Colon (tissue), 2 donors: ENCODE results near the gene ATAD2B.

Experiments used
- FAIRE-seq: peaks from 2 replicates; lab custom pipeline; 2012; peaks lifted over from hg19 to GRCh38; lab: Jason Lieb, UNC
- donor health status: control.
- donor health status: control.

ATAD2B gene

DNA sequence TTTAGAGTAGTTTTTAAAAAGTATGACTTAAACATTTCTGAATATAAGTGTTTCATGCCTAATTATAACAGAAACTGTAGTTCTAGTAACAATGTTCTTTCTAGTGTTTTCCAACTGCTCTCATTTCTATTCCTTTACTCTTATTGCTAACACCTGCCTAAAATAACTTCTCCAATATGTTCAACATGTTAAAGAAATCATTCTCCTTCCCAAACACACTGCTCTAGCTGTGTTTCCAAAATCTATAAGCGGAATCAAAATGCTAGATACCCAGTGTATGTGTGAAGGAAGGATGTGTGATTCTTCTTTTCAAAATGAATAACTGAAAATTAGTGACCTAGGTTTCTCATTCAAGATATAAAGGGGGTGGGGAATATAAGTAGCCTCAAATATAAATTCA lies 89.1 kb downstream of the ATAD2B start:
- no peak for FAIRE-seq

DNA sequence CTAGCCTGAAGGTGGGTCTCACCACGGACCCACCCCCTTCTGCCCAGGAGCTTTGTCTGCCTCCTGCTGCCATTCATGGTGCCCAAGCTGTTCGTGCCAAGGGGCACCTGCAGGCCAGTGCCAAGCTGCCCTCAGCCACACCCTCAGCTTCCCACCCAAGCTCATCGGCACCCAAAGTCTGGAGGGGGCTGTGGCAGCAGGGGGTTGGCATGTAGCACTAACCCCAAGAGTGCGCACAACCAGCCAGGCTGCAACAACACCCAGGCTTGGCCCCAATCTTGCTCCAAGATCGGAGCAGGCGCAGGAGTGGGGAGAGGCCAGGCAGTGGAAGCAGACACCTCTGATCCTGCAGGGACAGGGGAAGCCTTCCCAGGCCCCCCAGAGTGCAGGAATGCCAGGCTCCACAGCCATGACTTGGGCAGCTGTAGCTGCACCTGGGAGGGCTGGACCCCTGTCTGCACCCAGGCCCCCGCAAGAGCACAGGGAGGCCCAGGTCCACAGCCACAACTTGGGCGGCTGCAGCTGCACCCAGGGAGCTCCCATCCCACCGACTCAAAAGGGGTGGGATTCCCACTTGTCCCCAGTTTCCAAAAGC lies 89.9 kb downstream of the ATAD2B start:
- FAIRE-seq, result no peak

- FAIRE-seq, result no peak
These were observed 90.4 kb downstream of the ATAD2B start for GRCh38 chr2:23836505-23836904.

GRCh38 chr2:23835988-23836387 lies 90.9 kb downstream of the ATAD2B start:
- FAIRE-seq, result no peak

DNA sequence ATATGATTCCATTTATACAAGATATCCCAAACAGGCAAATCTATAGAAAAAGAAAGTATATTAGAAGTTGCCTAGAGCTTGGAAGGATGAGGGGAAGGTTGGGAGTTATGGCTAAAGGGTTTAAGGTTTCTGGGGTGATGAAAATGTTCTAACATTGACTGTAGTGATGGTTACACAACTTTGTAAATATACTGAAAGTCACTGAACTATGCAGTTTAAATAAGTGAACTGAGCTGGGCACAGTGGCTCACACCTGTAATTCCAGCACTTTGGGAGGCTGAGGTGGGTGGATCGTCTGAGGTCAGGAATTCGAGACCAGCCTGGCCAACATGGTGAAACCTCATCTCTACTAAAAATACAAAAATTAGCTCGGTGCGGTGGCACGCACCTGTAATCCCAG lies 91.5 kb downstream of the ATAD2B start:
- no peak for FAIRE-seq

- FAIRE-seq, result no peak
These were observed 97.9 kb downstream of the ATAD2B start for GRCh38 chr2:23828986-23829385.

- FAIRE-seq, result no peak
These were observed 98.5 kb downstream of the ATAD2B start for GRCh38 chr2:23828256-23828980.

DNA sequence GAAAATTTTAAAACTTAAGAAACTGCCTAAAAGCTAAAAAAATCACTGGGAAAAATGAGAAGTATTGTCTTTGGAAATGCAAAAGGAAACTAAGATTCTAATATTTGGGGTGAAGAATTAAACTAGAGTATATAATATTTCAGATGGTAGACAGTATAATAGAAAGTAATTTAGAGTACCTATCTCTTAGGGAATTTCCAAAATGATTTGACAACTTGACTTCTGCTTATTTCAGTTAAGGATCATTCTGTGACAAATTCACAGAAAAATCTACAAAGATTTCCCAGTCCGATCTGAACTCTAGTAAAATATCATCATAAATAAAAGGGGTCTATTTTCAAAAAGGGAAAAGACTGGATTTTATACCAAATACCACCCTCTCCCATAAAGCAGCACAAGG lies 99.6 kb downstream of the ATAD2B start:
- FAIRE-seq, result no peak

DNA sequence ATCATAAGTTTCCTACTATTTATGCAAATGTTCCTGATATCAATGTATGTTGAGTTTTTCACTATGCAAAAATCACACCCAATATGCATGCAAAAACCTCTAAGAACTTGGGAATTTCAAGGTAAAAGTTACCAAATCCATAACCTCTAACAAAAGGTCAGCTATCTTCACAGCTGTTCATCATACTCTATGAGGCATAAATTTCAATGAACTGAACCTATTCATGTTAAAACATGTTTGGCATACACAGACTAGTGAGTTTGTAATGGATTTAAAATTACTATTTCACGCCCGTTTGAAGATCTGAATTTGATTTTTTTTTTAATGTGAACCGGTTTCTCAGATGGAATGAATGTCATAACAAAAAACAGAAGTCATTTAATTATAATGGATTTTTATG lies 100.2 kb downstream of the ATAD2B start:
- no peak for FAIRE-seq

GRCh38 chr2:23826040-23826439 lies 100.9 kb downstream of the ATAD2B start:
- no peak for FAIRE-seq

GRCh38 chr2:23824777-23825212 lies 102.1 kb downstream of the ATAD2B start:
- FAIRE-seq, result no peak

DNA sequence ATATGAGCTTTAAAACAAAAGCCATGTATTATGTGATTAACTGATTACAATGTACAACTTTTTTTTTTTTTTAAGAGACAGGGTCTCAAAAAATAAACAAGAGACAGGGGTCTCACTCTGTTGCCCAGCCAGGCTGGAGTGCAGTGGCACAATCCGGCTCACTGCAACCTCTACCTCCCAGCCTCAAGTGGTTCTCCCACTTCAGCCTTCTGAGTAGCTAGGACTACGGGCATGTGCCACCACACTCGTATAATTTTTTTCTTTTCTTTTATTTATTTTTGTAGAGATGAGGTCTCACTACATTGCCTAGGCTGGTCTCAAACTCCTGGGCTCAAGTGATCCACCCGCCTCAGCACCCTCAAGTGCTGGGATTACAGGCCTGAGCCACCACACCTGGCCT lies 103.1 kb downstream of the ATAD2B start:
- no peak for FAIRE-seq

DNA sequence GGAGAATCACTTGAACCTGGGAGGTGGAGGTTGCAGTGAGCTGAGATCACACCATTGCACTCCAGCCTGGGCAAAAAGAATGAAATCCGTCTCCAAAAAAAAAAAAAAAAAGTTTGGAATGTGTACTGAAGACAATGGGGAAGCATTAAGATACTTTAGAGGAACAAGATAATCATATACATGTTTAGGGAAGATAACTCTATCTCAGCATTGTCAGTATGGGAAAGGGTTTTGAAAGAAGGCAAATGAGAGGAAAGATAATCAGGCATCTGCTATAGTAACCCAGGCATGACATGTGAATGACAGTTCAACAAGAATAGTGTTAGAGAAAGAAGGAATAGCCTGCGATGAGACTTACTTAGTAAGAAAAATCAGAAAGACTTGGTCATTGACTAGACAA lies 112.0 kb downstream of the ATAD2B start:
- FAIRE-seq, result no peak

DNA sequence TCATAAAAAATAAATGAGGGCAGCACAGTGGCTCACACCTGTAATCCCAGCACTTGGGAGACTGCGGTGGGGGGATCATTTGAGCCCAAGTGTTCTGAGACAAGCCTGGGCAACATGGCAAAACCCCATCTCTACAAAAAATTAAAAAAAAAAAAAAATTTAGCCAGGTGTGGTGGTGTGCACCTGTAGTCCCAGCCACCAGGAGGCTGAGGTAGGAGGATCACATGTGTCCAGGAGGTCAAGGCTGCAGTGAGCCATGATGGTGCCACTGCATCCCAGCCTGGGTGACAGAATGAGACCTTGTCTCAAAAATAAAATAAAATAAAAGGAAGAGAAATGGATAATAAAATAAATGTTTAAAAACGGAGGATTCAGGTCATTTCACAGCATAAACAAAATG lies 113.5 kb downstream of the ATAD2B start:
- FAIRE-seq, result no peak

- peak; percentile 33 for FAIRE-seq
These were observed 117.8 kb downstream of the ATAD2B start for GRCh38 chr2:23809150-23809549.

GRCh38 chr2:23806665-23807249 lies 120.2 kb downstream of the ATAD2B start:
- no peak for FAIRE-seq

- FAIRE-seq, result no peak
These were observed 120.7 kb downstream of the ATAD2B start for GRCh38 chr2:23806201-23806600.

DNA sequence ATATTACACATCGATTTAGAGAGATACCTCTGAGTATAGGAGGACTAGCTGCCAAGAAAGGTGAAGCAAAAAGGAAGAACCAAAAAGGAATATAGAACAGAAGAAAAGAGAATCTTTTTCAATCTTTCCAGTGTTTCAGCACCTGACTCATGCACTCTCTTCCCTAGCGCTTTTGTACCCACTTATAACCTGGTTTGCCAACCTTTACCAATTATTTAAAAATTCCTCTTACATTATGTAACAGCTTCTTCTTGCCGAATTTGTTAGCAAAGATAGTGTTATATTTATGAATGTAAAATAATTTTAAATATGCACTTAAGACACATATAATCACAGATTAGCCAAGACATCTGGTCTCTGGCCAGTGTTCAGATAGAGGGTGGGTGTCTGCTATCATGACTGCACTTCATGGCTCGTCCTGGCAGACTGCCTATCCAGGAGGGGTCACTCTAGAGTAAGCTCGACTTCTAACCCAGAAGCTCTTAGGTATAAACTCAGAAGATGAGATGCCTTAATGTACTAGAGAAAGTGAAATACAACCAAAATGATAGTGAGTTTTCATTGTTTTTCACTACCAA lies 122.9 kb downstream of the ATAD2B start:
- FAIRE-seq, result no peak

GRCh38 chr2:23803264-23803964 lies 123.5 kb downstream of the ATAD2B start:
- no peak for FAIRE-seq

- FAIRE-seq, result no peak
These were observed 125.5 kb downstream of the ATAD2B start for GRCh38 chr2:23801396-23801795.

- no peak for FAIRE-seq
These were observed 132.7 kb downstream of the ATAD2B start for GRCh38 chr2:23794234-23794633.

DNA sequence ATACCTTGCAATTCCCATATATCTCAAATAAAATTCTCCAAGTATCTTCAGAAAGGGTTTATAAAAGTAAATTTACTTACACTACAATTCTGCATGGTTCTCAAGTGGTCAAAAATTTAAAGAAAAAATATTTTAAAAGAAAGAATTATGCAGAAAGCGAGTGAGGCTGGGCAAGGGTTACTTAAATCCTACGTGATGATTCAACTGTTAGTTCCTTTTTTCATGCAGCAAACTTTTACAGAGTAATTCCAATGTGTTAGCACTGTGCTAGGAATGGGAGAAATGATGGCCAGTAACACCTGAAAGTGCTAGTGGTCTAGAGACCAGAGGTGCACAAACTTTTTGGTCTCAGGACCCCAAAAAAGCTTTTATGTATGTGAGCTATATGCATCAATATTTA lies 133.4 kb downstream of the ATAD2B start:
- no peak for FAIRE-seq

DNA sequence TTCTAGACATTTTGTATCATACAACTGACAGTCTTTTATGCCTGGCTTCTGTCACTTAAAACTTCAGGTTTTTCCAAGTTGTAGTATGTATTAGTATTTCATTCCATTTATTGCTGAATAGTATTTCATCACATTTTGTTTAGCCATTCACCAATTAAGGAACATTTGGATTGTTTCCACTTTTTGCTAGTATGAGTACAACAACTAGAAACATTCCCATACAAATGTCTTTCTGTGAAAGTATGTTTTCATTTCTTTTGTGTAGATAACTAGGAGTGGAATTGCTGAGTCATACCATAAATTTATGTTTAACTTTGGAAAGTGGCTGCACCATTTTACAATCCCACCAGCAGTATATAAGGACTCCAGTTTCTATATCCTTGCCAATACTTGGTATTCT lies 135.9 kb downstream of the ATAD2B start:
- FAIRE-seq, result no peak
